Neural progenitor cell (in vitro differentiated cells): ENCODE measurements around the gene EZR. TPM values are rescaled to one million over a fixed set of nuclear protein-coding genes. Genes with fewer than 3 reads are reported as not detected.

Experiments
- DNase-seq: peaks from one replicate; pipeline ENCODE4 v3.0.0-alpha.2; 2016; ENCODE audit warnings: low spot score
- H2AFZ ChIP-seq: fragments of 200-600 bp; sonication (generic); replicated peaks from 2 replicates; pipeline ENCODE4 v1.6.1; 2016; ENCODE audit warnings: antibody characterized with exemption
- H3F3A ChIP-seq: fragments of 200-600 bp; sonication (generic); 2 replicates; pipeline ENCODE4 v1.6.1; 2016; ENCODE audit warnings: antibody characterized with exemption, low read depth
- H3K27ac ChIP-seq: fragments of 200-600 bp; sonication (generic); 2 replicates; pipeline ENCODE4 v1.5.1; 2016; ENCODE audit warnings: mild to moderate bottlenecking
- H3K27me3 ChIP-seq: fragments of 200-600 bp; sonication (generic); 2 replicates; pipeline ENCODE4 v1.6.1; 2016; ENCODE audit warnings: mild to moderate bottlenecking, moderate library complexity
- H3K36me3 ChIP-seq: fragments of 200-600 bp; sonication (generic); 2 replicates; pipeline ENCODE4 v1.5.1; 2016
- H3K4me1 ChIP-seq: fragments of 200-600 bp; sonication (generic); 2 replicates; pipeline ENCODE4 v1.6.1; 2016; ENCODE audit warnings: mixed run types
- H3K4me2 ChIP-seq: fragments of 200-600 bp; sonication (generic); 2 replicates; pipeline ENCODE4 v1.6.1; 2016
- H3K4me3 ChIP-seq: fragments of 200-600 bp; sonication (generic); 2 replicates; pipeline ENCODE4 v1.5.1; 2016
- H3K79me2 ChIP-seq: fragments of 200-600 bp; sonication (generic); 2 replicates; pipeline ENCODE4 v1.6.1; 2016; ENCODE audit warnings: low read depth
- H3K9ac ChIP-seq: fragments of 200-600 bp; sonication (generic); 2 replicates; pipeline ENCODE4 v1.6.1; 2016
- H3K9me3 ChIP-seq: fragments of 200-600 bp; sonication (generic); 2 replicates; pipeline ENCODE4 v1.5.1; 2016; ENCODE audit warnings: low read depth
- H4K20me1 ChIP-seq: fragments of 200-600 bp; sonication (generic); 2 replicates; pipeline ENCODE4 v1.6.1; 2016; ENCODE audit warnings: low read depth
- H3K27ac Mint-ChIP-seq: 3 replicates; pipeline ENCODE4 v1.8.0; 2021; ENCODE audit warnings: mixed read lengths
- H3K27me3 Mint-ChIP-seq: 2 replicates; pipeline ENCODE4 v1.8.0; 2022; ENCODE audit warnings: low read depth, mild to moderate bottlenecking, inconsistent platforms, moderate library complexity, mixed read lengths; ENCODE audit not compliant: insufficient read depth
- H3K36me3 Mint-ChIP-seq: 3 replicates; pipeline ENCODE4 v1.8.0; 2021; ENCODE audit warnings: mixed read lengths
- H3K4me1 Mint-ChIP-seq: 3 replicates; pipeline ENCODE4 v1.8.0; 2021; ENCODE audit warnings: mixed read lengths
- H3K4me3 Mint-ChIP-seq: 3 replicates; pipeline ENCODE4 v1.8.0; 2021; ENCODE audit warnings: mild to moderate bottlenecking, moderate library complexity, mixed read lengths
- H3K9me3 Mint-ChIP-seq: 3 replicates; pipeline ENCODE4 v1.8.0; 2020; ENCODE audit warnings: mixed read lengths
- EZH2 ChIP-seq: fragments of 200-600 bp; sonication (generic); IDR thresholded peaks from 2 replicates; pipeline ENCODE4 v1.6.1; 2017; ENCODE audit warnings: antibody characterized with exemption, mild to moderate bottlenecking, moderate library complexity
- EZH2phosphoT487 ChIP-seq: fragments of 200-600 bp; sonication (generic); IDR thresholded peaks from 2 replicates; pipeline ENCODE4 v1.6.1; 2017; ENCODE audit warnings: antibody characterized with exemption
- total RNA-seq: library from RNA; depleted of rRNA; stranded (reverse); fragments of >200 nt; gene quantifications from 2 replicates; pipeline ENCODE4 v1.2.3, GENCODE V29; 2015; ENCODE audit warnings: low replicate concordance
- TF ChIP-seq, protein P1 (sequence below): fragments of 200-600 bp; sonication (generic); IDR thresholded peaks from 2 replicates; pipeline ENCODE4 v1.5.1; 2017; ENCODE audit warnings: antibody characterized with exemption, mild to moderate bottlenecking

EZR gene
- total RNA-seq, 1 donor from 2014 or later: 52.0 TPM

DNA sequence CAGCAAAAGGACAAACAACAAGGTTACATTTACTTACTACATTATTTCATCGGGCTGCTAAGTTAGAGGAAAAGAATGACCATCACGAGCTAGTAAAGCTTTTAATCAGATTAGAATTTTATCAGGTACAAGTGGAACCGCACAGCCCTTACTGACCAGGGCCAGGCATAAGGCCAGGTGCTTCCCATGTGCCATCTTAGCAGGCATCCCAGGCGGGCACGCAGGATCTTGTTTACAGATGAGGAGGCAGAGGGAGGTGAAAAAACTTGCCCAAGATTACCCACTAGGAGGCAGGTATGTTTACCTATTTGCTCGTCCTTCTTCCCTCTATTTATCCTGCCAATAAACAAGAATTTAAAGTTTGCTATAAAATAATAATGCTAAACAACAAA, 10.7 kb downstream of the EZR start:
- no peak overlapping the region for H3K27ac Mint-ChIP-seq
- peaks cover 2% of the 10 kb centered on the region for H3K27me3 Mint-ChIP-seq
- peaks cover 36% of the 10 kb centered on the region for H3K36me3 Mint-ChIP-seq
- H3K4me3 Mint-ChIP-seq: no peak overlapping the region
- Histone ChIP-seq H3K27ac (no peak overlapping the region), H4K20me1 (peaks cover 82% of the 10 kb centered on the region), H3K79me2 (peaks cover 97% of the 10 kb centered on the region), H3K9ac (no peak overlapping the region), H3K36me3 (no peaks in the 10 kb centered on the region), H3F3A (no peaks in the 10 kb centered on the region), H3K4me3 (no peak overlapping the region), H3K9me3 (no peaks in the 10 kb centered on the region), H3K4me1 (peaks cover 12% of the 10 kb centered on the region), H3K4me2 (no peak overlapping the region), H3K27me3 (no peaks in the 10 kb centered on the region), H2AFZ (no peak overlapping the region)
- no peak for DNase-seq
- peaks cover 2% of the 10 kb centered on the region for H3K9me3 Mint-ChIP-seq
- H3K4me1 Mint-ChIP-seq: peaks cover 39% of the 10 kb centered on the region
- TF ChIP-seq EZH2: no peak

DNA sequence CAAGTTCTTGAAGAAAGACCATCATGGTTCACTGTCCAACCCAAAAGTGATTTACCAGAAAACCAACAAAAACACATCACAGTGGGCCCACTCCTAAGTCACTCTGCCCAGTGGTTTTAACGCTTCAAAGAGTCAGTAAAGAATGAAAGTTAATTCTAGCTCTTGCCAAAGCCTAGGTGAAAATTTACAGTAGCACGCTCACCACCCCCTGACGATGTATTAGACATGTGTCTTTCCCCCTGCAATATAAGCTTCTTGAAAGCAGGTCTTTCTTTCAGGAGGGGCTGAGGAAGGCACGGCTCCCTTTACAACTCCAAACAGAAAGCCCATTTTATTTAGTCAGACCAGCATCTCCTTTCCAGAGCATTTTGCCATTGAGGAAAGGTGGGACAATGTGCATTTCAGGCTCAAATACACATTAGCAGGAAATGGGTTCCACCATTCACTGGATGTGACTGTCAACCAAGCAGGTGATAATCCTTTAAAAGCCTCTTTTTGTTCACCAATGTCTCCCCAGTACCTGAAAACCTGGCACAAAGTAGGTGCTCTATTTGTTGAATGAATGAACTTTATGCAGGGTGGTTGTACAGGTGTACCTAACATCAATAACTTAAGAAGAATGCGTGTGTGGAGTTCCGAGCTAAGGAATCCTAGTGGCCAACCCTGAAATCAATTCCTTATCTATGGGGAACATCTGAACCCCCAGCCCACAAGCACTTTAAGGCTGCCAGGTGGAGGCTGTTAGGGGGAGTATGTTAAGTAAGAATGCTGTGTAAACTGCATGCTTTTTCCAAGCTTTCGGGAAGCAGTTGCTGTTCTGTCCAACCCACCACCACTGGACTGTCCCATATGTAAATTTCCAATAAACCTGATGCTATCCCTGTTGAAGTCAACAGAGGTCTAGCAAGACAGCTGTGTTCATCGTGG, 11.4 kb downstream of the EZR start:
- no peak overlapping the region for H3K4me3 Mint-ChIP-seq
- TF ChIP-seq EZH2phosphoT487 (no peak), EZH2 (no peak)
- TF ChIP-seq, protein P1, sequence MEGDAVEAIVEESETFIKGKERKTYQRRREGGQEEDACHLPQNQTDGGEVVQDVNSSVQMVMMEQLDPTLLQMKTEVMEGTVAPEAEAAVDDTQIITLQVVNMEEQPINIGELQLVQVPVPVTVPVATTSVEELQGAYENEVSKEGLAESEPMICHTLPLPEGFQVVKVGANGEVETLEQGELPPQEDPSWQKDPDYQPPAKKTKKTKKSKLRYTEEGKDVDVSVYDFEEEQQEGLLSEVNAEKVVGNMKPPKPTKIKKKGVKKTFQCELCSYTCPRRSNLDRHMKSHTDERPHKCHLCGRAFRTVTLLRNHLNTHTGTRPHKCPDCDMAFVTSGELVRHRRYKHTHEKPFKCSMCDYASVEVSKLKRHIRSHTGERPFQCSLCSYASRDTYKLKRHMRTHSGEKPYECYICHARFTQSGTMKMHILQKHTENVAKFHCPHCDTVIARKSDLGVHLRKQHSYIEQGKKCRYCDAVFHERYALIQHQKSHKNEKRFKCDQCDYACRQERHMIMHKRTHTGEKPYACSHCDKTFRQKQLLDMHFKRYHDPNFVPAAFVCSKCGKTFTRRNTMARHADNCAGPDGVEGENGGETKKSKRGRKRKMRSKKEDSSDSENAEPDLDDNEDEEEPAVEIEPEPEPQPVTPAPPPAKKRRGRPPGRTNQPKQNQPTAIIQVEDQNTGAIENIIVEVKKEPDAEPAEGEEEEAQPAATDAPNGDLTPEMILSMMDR: no peak
- Histone ChIP-seq H3K36me3 (no peaks in the 10 kb centered on the region), H3F3A (no peaks in the 10 kb centered on the region), H3K4me1 (peaks cover 12% of the 10 kb centered on the region), H3K27me3 (no peaks in the 10 kb centered on the region), H4K20me1 (peaks cover 80% of the 10 kb centered on the region), H3K4me3 (no peak overlapping the region), H3K9ac (no peak overlapping the region), H3K4me2 (no peak overlapping the region), H3K79me2 (peaks cover 96% of the 10 kb centered on the region), H2AFZ (no peak overlapping the region), H3K9me3 (no peaks in the 10 kb centered on the region), H3K27ac (no peak overlapping the region)
- H3K27me3 Mint-ChIP-seq: peaks cover 2% of the 10 kb centered on the region
- H3K27ac Mint-ChIP-seq: no peak overlapping the region
- peaks cover 31% of the 10 kb centered on the region for H3K36me3 Mint-ChIP-seq
- peaks cover 2% of the 10 kb centered on the region for H3K9me3 Mint-ChIP-seq
- H3K4me1 Mint-ChIP-seq: peaks cover 36% of the 10 kb centered on the region
- DNase-seq: no peak

DNA sequence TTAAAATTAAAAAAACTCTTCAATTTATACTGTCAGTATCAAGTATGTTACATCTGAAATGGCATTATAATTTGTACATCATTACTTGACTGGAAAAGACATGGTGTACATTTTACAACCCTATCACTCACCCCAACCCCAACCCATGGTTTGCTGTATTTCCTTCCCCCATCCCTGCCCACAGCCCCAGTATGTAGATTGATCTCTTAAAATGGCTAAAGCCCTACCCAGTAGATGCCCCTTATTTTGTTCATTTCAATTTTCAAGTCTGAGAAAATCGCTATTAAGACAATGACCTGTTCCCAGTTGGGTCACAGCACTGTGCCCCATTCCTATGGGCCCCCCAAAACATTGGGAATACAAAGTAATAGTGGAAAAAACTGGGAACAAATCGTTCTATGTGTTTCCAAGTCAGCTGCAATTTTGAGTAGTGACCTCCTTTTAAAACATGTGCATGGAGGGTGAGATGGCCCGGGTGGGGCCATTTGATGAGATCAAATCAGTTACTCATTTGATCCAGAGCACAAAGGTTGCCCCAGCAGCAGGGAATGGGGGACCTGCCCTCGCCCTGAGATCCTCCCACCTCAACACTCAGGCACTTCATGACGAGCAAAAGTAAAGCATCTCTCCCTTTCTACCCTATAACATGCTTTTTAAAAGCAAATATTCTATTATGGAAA, 13.3 kb downstream of the EZR start:
- H3K36me3 Mint-ChIP-seq: peaks cover 28% of the 10 kb centered on the region
- TF ChIP-seq, protein P1: no peak
- TF ChIP-seq EZH2phosphoT487 (no peak), EZH2 (no peak)
- Histone ChIP-seq H3K36me3 (no peaks in the 10 kb centered on the region), H2AFZ (no peak overlapping the region), H3K4me1 (peaks cover 12% of the 10 kb centered on the region), H3K4me3 (no peak overlapping the region), H4K20me1 (peaks cover 77% of the 10 kb centered on the region), H3F3A (no peaks in the 10 kb centered on the region), H3K9me3 (no peaks in the 10 kb centered on the region), H3K4me2 (no peak overlapping the region), H3K9ac (no peak overlapping the region), H3K79me2 (peaks cover 96% of the 10 kb centered on the region), H3K27me3 (no peaks in the 10 kb centered on the region), H3K27ac (no peak overlapping the region)
- peaks cover 40% of the 10 kb centered on the region for H3K4me1 Mint-ChIP-seq
- no peak overlapping the region for H3K27ac Mint-ChIP-seq
- DNase-seq: no peak
- H3K27me3 Mint-ChIP-seq: peaks cover 2% of the 10 kb centered on the region
- no peak overlapping the region for H3K4me3 Mint-ChIP-seq
- H3K9me3 Mint-ChIP-seq: peaks cover 2% of the 10 kb centered on the region
